Measurements from ENCODE around the gene GON4L.
"Not testable (repeated sequence)": the region's sequence is repeated elsewhere in the genome, so short reads cannot be mapped to it uniquely, and the experiment has no call there.

Gene GON4L

GRCh38 chr1:155747586-155747985 is 109.4 kb downstream of the GON4L start:
- DNase-seq (ENCODE audit: low read depth in 1 of 2, low spot score in 1 of 2), result not testable (repeated sequence)

GRCh38 chr1:155745284-155746228 is 111.5 kb downstream of the GON4L start:
- peak; percentile 76 to 95 for DNase-seq (ENCODE audit: low read depth in 1 of 2, low spot score in 1 of 2)

- no peak for DNase-seq (ENCODE audit: low read depth in 1 of 2, low spot score in 1 of 2)
Measured at GRCh38 chr1:155744711-155745283, 112.2 kb downstream of the GON4L start.

- no peak for DNase-seq (ENCODE audit: low read depth in 1 of 2, low spot score in 1 of 2)
Measured at GRCh38 chr1:155741908-155742307, 115.1 kb downstream of the GON4L start.

- no peak for DNase-seq (ENCODE audit: low read depth in 1 of 2, low spot score in 1 of 2)
Measured at GRCh38 chr1:155740995-155741394, 116.0 kb downstream of the GON4L start.

GRCh38 chr1:155729031-155729898 is 127.7 kb downstream of the GON4L start:
- DNase-seq (ENCODE audit: low read depth in 1 of 2, low spot score in 1 of 2), result no peak

- DNase-seq (ENCODE audit: low read depth in 1 of 2, low spot score in 1 of 2), result no peak
Measured at GRCh38 chr1:155725142-155725541, 131.9 kb downstream of the GON4L start.

GRCh38 chr1:155719703-155720102 is 137.3 kb downstream of the GON4L start:
- no peak for DNase-seq (ENCODE audit: low read depth in 1 of 2, low spot score in 1 of 2)

GRCh38 chr1:155718524-155719115 is 138.4 kb downstream of the GON4L start:
- not testable (repeated sequence) for DNase-seq (ENCODE audit: low read depth in 1 of 2, low spot score in 1 of 2)

- DNase-seq (ENCODE audit: low read depth in 1 of 2, low spot score in 1 of 2), result no peak
Measured at GRCh38 chr1:155717041-155717440, 140.0 kb downstream of the GON4L start.

GRCh38 chr1:155715777-155716176 is 141.2 kb downstream of the GON4L start:
- no peak for DNase-seq (ENCODE audit: low read depth in 1 of 2, low spot score in 1 of 2)

- DNase-seq (ENCODE audit: low read depth in 1 of 2, low spot score in 1 of 2), result not testable (repeated sequence)
Measured at GRCh38 chr1:155715056-155715455, 142.0 kb downstream of the GON4L start.

- DNase-seq (ENCODE audit: low read depth in 1 of 2, low spot score in 1 of 2), result no peak
Measured at GRCh38 chr1:155713075-155713474, 143.9 kb downstream of the GON4L start.

- not testable (repeated sequence) for DNase-seq (ENCODE audit: low read depth in 1 of 2, low spot score in 1 of 2)
Measured at GRCh38 chr1:155712636-155713035, 144.4 kb downstream of the GON4L start.

- DNase-seq (ENCODE audit: low read depth in 1 of 2, low spot score in 1 of 2), result not testable (repeated sequence)
Measured at GRCh38 chr1:155711457-155711856, 145.6 kb downstream of the GON4L start.

- no peak for DNase-seq (ENCODE audit: low read depth in 1 of 2, low spot score in 1 of 2)
Measured at GRCh38 chr1:155709391-155709790, 147.6 kb downstream of the GON4L start.

- no peak for DNase-seq (ENCODE audit: low read depth in 1 of 2, low spot score in 1 of 2)
Measured at GRCh38 chr1:155706139-155706538, 150.9 kb downstream of the GON4L start.

GRCh38 chr1:155704414-155704813 is 152.6 kb downstream of the GON4L start:
- DNase-seq (ENCODE audit: low read depth in 1 of 2, low spot score in 1 of 2), result not testable (repeated sequence)

GRCh38 chr1:155703216-155703615 is 153.8 kb downstream of the GON4L start:
- DNase-seq (ENCODE audit: low read depth in 1 of 2, low spot score in 1 of 2), result no peak

GRCh38 chr1:155701675-155702074 is 155.3 kb downstream of the GON4L start:
- not testable (repeated sequence) for DNase-seq (ENCODE audit: low read depth in 1 of 2, low spot score in 1 of 2)

All from stimulated activated CD4-positive, alpha-beta T cell treated with anti-CD3 and anti-CD28 coated beads, Interleukin-15, amount 100 ng/mL, for 1 hour (primary cell).